Endothelial cell of umbilical vein (primary cell): ENCODE measurements around the gene UST. TPM values are rescaled to one million over a fixed set of nuclear protein-coding genes. Genes with fewer than 3 reads are reported as not detected.

Experiments used
- BruUV-seq: library from RNA; stranded (reverse); fragments of 400-500 nt; replicated peaks from 2 replicates; lab custom pipeline; 2021; lab: Mats Ljungman, UMichigan
- CTCF ChIA-PET: fragments of 300-600, 350-600 bp; sonication (Branson Sonifier 250); formaldehyde crosslinking; loops from one replicate; lab custom pipeline; 2021; ENCODE audit warnings: antibody characterized with exemption, inconsistent platforms; lab: Charles Lee
- POLR2A ChIA-PET: fragments of 300-600, 350-600 bp; sonication (Branson Sonifier 250); formaldehyde crosslinking; loops from one replicate; lab custom pipeline; 2021; ENCODE audit warnings: antibody characterized with exemption, inconsistent platforms; lab: Charles Lee
- DNase-seq: peaks from one replicate; pipeline ENCODE4 v3.0.0-alpha.2; 2011; ENCODE audit warnings: low read depth, low spot score
- FAIRE-seq: peaks from 2 replicates; lab custom pipeline; 2011; peaks lifted over from hg19 to GRCh38; lab: Jason Lieb, UNC
- H2AFZ ChIP-seq: 2 replicates; pipeline ENCODE4 v1.6.0; 2012; ENCODE audit warnings: low read depth, low read length, control low read depth, inconsistent platforms
- H3K27ac ChIP-seq: 2 replicates; pipeline ENCODE4 v1.5.1; 2011; ENCODE audit warnings: low read depth, mild to moderate bottlenecking, control low read depth, low read length, moderate library complexity; ENCODE audit not compliant: insufficient read depth
- H3K27me3 ChIP-seq, 2 experiments: 2 replicates each; pipeline versions ENCODE4 v1.6.0 to v1.6.1; 2011; ENCODE audit warnings: low read length in 2 of 2, mixed read lengths in 1 of 2; ENCODE audit not compliant: control insufficient read depth in 2 of 2, insufficient read depth in 2 of 2
- H3K36me3 ChIP-seq, 2 experiments: 2 replicates in 1 of 2; 3 replicates in 1 of 2; pipeline ENCODE4 v1.5.1; 2011; ENCODE audit warnings: low read length in 2 of 2, mild to moderate bottlenecking in 1 of 2, moderate library complexity in 1 of 2; ENCODE audit not compliant: control insufficient read depth in 2 of 2, insufficient read depth in 2 of 2; ENCODE audit errors: extremely low read depth in 1 of 2
- H3K4me1 ChIP-seq: 3 replicates; pipeline ENCODE4 v1.5.1; 2011; ENCODE audit warnings: mild to moderate bottlenecking, low read length; ENCODE audit not compliant: control insufficient read depth, insufficient read depth; ENCODE audit errors: extremely low read depth
- H3K4me2 ChIP-seq: 2 replicates; pipeline ENCODE4 v1.6.1; 2011; ENCODE audit warnings: low read length, control low read depth, mixed read lengths; ENCODE audit not compliant: insufficient read depth
- H3K4me3 ChIP-seq, 3 experiments: fragments of 200-600 bp in 1 of 3; sonication (generic), shearing (Covaris generic) in 1 of 3; replicated peaks in 1 of 3; 2 replicates each; pipeline ENCODE4 v1.5.1; 2011 to 2016; ENCODE audit warnings: control low read depth in 3 of 3, low read length in 3 of 3, mild to moderate bottlenecking in 2 of 3, inconsistent platforms in 1 of 3, low read depth in 1 of 3, moderate library complexity in 1 of 3; ENCODE audit not compliant: insufficient read depth in 1 of 3
- H3K79me2 ChIP-seq: 2 replicates; pipeline ENCODE4 v1.6.0; 2012; ENCODE audit warnings: low read length, inconsistent platforms; ENCODE audit not compliant: control insufficient read depth, insufficient read depth
- H3K9ac ChIP-seq: replicated peaks from 2 replicates; pipeline ENCODE3; 2011; ENCODE audit warnings: low read length, control low read depth; ENCODE audit not compliant: insufficient read depth; ENCODE audit errors: extremely low read depth
- H3K9me1 ChIP-seq: replicated peaks from 3 replicates; pipeline ENCODE4 v1.6.0; 2011; ENCODE audit warnings: mild to moderate bottlenecking, low read length; ENCODE audit not compliant: control insufficient read depth, insufficient read depth; ENCODE audit errors: extremely low read depth
- H3K9me3 ChIP-seq: replicated peaks from 2 replicates; pipeline ENCODE4 v1.5.1; 2012; ENCODE audit warnings: low read length, inconsistent platforms; ENCODE audit not compliant: control insufficient read depth, insufficient read depth
- H4K20me1 ChIP-seq: replicated peaks from 2 replicates; pipeline ENCODE3; 2011; ENCODE audit warnings: mild to moderate bottlenecking, low read length; ENCODE audit not compliant: control insufficient read depth, insufficient read depth; ENCODE audit errors: extremely low read depth
- CTCF ChIP-seq, 2 donors: IDR thresholded peaks; 1 replicate in 1 of 2; 2 replicates in 1 of 2; pipeline ENCODE4 v1.5.1; 2011; ENCODE audit warnings: low read length in 2 of 2, mild to moderate bottlenecking in 2 of 2, moderate library complexity in 2 of 2, control low read depth in 1 of 2, inconsistent platforms in 1 of 2, low read depth in 1 of 2; ENCODE audit not compliant: insufficient read depth in 1 of 2; ENCODE audit errors: extremely low read depth in 1 of 2
- EZH2 ChIP-seq: IDR thresholded peaks from 2 replicates; pipeline ENCODE4 v1.6.1; 2012; ENCODE audit warnings: borderline replicate concordance, low read depth, mild to moderate bottlenecking, moderate library complexity, low read length, inconsistent platforms; ENCODE audit not compliant: severe bottlenecking
- FOS ChIP-seq: IDR thresholded peaks from 2 replicates; pipeline ENCODE4 v1.6.1; 2011; ENCODE audit warnings: mild to moderate bottlenecking, low read length, moderate library complexity, borderline replicate concordance; ENCODE audit not compliant: insufficient read depth
- GATA2 ChIP-seq: IDR thresholded peaks from 2 replicates; pipeline ENCODE4 v1.7.0; 2011; ENCODE audit warnings: low read depth, mild to moderate bottlenecking, moderate library complexity, mixed read lengths, low read length; ENCODE audit not compliant: insufficient read length, insufficient read depth
- JUN ChIP-seq: IDR thresholded peaks from 2 replicates; pipeline ENCODE4 v1.6.1; 2011; ENCODE audit warnings: borderline replicate concordance, low read depth; ENCODE audit not compliant: insufficient read length, insufficient read depth
- MAX ChIP-seq: IDR thresholded peaks from 2 replicates; pipeline ENCODE4 v1.6.1; 2011; ENCODE audit not compliant: insufficient read depth, insufficient read length
- MYC ChIP-seq: IDR thresholded peaks from one replicate; pipeline ENCODE4 v1.6.1; 2011; ENCODE audit warnings: mild to moderate bottlenecking, low read depth, low read length
- POLR2A ChIP-seq: IDR thresholded peaks from 2 replicates; pipeline ENCODE4 v1.6.1; 2012; ENCODE audit warnings: low read depth, mild to moderate bottlenecking, control low read depth, low read length
- POLR2AphosphoS5 ChIP-seq: IDR thresholded peaks from 2 replicates; pipeline ENCODE4 v1.6.1; 2012; ENCODE audit warnings: low read depth, mild to moderate bottlenecking, control low read depth, low read length, moderate library complexity; ENCODE audit not compliant: insufficient read depth
- dilution Hi-C: fragments of 300-500 bp; cut with MboI; formaldehyde crosslinking; loops from one replicate; pipeline ENCODE4 v1.15.0; 2019; ENCODE audit warnings: low sequenced_read_pairs; ENCODE audit not compliant: extremely low pct_ligation_motif_present
- intact Hi-C: fragments of 100-400 bp; cut with micrococcal nuclease; formaldehyde crosslinking; loops from one replicate; pipeline ENCODE4 v1.10.0; 2022
- polyA plus RNA-seq, 4 experiments: library from polyadenylated mRNA; depleted of rRNA in 3 of 4; stranded (reverse) in 3 of 4; unstranded in 1 of 4; fragments of >200 nt; gene quantifications; 2 replicates each; pipeline versions ENCODE4 v1.2.1 to v1.2.3, GENCODE V29; 2011 to 2012; ENCODE audit warnings: missing spikeins in 1 of 4
- total RNA-seq: library from RNA; stranded (reverse); gene quantifications from 2 replicates; pipeline ENCODE4 v1.2.3, GENCODE V29; 2021

The UST gene
- total and polyA plus RNA-seq, 2 donors (not counting 3 experiments of a cell fraction or from before 2014, with no cell fraction given), result 0.26 to 0.84 TPM

GRCh38 chr6:148997865-148998264 is 251.0 kb downstream of the UST start:
- intact Hi-C loops (no loop called here), dilution Hi-C loops (no loop called here)
- Histone ChIP-seq H3K9me1 (no peaks in the 10 kb centered on the region), H3K79me2 (no peaks in the 10 kb centered on the region), H3K4me3 (no peak overlapping the region), H3K27ac (no peak overlapping the region), H3K4me2 (no peak overlapping the region), H3K27me3 (no peaks in the 10 kb centered on the region), H3K9ac (no peak overlapping the region), H3K4me1 (no peaks in the 10 kb centered on the region), H2AFZ (no peak overlapping the region), H4K20me1 (no peaks in the 10 kb centered on the region), H3K36me3 (no peaks in the 10 kb centered on the region), H3K9me3 (no peaks in the 10 kb centered on the region)
- CTCF ChIA-PET, result interaction anchor here (0.6 to 1.6 kb wide), 3 partner anchors 31 to 434 kb away, joined by 3 to 4 read pairs (median 3); no protein-coding TSS in a partner anchor
- no TSS peak for BruUV-seq
- FAIRE-seq (no peak), DNase-seq (no peak)
- POLR2A ChIA-PET, result no interaction called here
- no peak for TF ChIP-seq CTCF (IDR thresholded peaks at IDR 0.05; ENCODE audit: extremely low read depth in 1 of 2, insufficient read depth in 1 of 2, low read depth in 1 of 2, low read length in 2 of 2)
- no peak for TF ChIP-seq GATA2
- TF ChIP-seq EZH2, result no peak
- no peak for TF ChIP-seq MAX
- TF ChIP-seq POLR2AphosphoS5, result no peak
- no peak for TF ChIP-seq POLR2A
- no peak for TF ChIP-seq FOS
- TF ChIP-seq MYC, result no peak
- TF ChIP-seq JUN, result no peak
